Common myeloid progenitor, CD34-positive (primary cell): ENCODE measurements around the gene SLITRK4. TPM values are rescaled to one million over a fixed set of nuclear protein-coding genes. Genes with fewer than 3 reads are reported as not detected.
A peak's percentile ranks its signal among the peaks of the same experiment; 100 is the strongest.

ENCODE experiments used
- CTCF ChIA-PET: fragments of 350-600 bp; sonication (Branson Sonifier 250); formaldehyde crosslinking; loops from one replicate; lab custom pipeline; 2021; ENCODE audit warnings: antibody characterized with exemption; lab: Charles Lee
- POLR2A ChIA-PET: fragments of 350-600 bp; sonication (Branson Sonifier 250); formaldehyde crosslinking; loops from one replicate; lab custom pipeline; 2021; ENCODE audit warnings: antibody characterized with exemption; lab: Charles Lee
- DNase-seq, 3 donors: peaks; one replicate each; pipeline versions ENCODE4 v3.0.0 to v3.0.0-alpha.2; 2013
- H3K27ac ChIP-seq, 2 experiments: 1 replicate in 1 of 2; 2 replicates in 1 of 2; pipeline ENCODE4 v1.7.0; 2013; ENCODE audit warnings: inconsistent platforms in 2 of 2, low read length in 2 of 2, mild to moderate bottlenecking in 2 of 2, low read depth in 1 of 2, moderate library complexity in 1 of 2; ENCODE audit not compliant: severe bottlenecking in 2 of 2, insufficient read depth in 1 of 2, poor library complexity in 1 of 2
- H3K27me3 ChIP-seq, 5 experiments: replicated peaks in 2 of 5; 1 replicate in 3 of 5; 2 replicates in 2 of 5; pipeline versions ENCODE4 v1.6.1 to v1.7.0; 2013; ENCODE audit warnings: low read length in 4 of 5, mild to moderate bottlenecking in 2 of 5, moderate library complexity in 2 of 5, inconsistent platforms in 1 of 5; ENCODE audit not compliant: insufficient read depth in 5 of 5, control insufficient read depth in 4 of 5
- H3K36me3 ChIP-seq, 4 experiments: 1 replicate in 2 of 4; 2 replicates in 2 of 4; pipeline versions ENCODE4 v1.6.1 to v1.7.0; 2013; ENCODE audit warnings: low read length in 3 of 4, control low read depth in 1 of 4, mild to moderate bottlenecking in 1 of 4; ENCODE audit not compliant: control insufficient read depth in 4 of 4, insufficient read depth in 4 of 4
- H3K4me1 ChIP-seq, 4 experiments: 1 replicate in 3 of 4; 2 replicates in 1 of 4; pipeline versions ENCODE4 v1.6.1 to v1.7.1; 2013; ENCODE audit warnings: low read length in 3 of 4, mild to moderate bottlenecking in 3 of 4, control low read depth in 1 of 4, inconsistent platforms in 1 of 4, moderate library complexity in 1 of 4; ENCODE audit not compliant: control insufficient read depth in 4 of 4, insufficient read depth in 4 of 4; ENCODE audit errors: control extremely low read depth in 1 of 4
- H3K4me3 ChIP-seq, 7 experiments: 1 replicate in 4 of 7; 2 replicates in 3 of 7; pipeline versions ENCODE4 v1.5.1 to v1.7.0; 2013; ENCODE audit warnings: mild to moderate bottlenecking in 7 of 7, low read length in 6 of 7, moderate library complexity in 6 of 7, inconsistent platforms in 2 of 7, low read depth in 2 of 7, control low read depth in 1 of 7; ENCODE audit not compliant: insufficient read depth in 4 of 7, control insufficient read depth in 1 of 7; ENCODE audit errors: extremely low read depth in 1 of 7
- H3K9me3 ChIP-seq, 5 experiments: 1 replicate in 4 of 5; 2 replicates in 1 of 5; pipeline versions ENCODE4 v1.6.1 to v1.7.1; 2013; ENCODE audit warnings: low read length in 4 of 5, mild to moderate bottlenecking in 2 of 5, inconsistent platforms in 1 of 5, low read depth in 1 of 5, moderate library complexity in 1 of 5; ENCODE audit not compliant: control insufficient read depth in 4 of 5, insufficient read depth in 2 of 5; ENCODE audit errors: control extremely low read depth in 1 of 5
- WGBS: methylation state at CpG from one replicate; pipeline ENCODE4 v1.1.5; 2013; ENCODE audit not compliant: insufficient coverage; 5-methylcytosine and 5-hydroxymethylcytosine counted together
- polyA plus RNA-seq: library from polyadenylated mRNA; unstranded; fragments of 120-200 nt; gene quantifications from one replicate; pipeline ENCODE4 v1.2.1, GENCODE V29; 2013

The SLITRK4 gene, protein sequence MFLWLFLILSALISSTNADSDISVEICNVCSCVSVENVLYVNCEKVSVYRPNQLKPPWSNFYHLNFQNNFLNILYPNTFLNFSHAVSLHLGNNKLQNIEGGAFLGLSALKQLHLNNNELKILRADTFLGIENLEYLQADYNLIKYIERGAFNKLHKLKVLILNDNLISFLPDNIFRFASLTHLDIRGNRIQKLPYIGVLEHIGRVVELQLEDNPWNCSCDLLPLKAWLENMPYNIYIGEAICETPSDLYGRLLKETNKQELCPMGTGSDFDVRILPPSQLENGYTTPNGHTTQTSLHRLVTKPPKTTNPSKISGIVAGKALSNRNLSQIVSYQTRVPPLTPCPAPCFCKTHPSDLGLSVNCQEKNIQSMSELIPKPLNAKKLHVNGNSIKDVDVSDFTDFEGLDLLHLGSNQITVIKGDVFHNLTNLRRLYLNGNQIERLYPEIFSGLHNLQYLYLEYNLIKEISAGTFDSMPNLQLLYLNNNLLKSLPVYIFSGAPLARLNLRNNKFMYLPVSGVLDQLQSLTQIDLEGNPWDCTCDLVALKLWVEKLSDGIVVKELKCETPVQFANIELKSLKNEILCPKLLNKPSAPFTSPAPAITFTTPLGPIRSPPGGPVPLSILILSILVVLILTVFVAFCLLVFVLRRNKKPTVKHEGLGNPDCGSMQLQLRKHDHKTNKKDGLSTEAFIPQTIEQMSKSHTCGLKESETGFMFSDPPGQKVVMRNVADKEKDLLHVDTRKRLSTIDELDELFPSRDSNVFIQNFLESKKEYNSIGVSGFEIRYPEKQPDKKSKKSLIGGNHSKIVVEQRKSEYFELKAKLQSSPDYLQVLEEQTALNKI
- polyA plus RNA-seq = 2.4 TPM

DNA sequence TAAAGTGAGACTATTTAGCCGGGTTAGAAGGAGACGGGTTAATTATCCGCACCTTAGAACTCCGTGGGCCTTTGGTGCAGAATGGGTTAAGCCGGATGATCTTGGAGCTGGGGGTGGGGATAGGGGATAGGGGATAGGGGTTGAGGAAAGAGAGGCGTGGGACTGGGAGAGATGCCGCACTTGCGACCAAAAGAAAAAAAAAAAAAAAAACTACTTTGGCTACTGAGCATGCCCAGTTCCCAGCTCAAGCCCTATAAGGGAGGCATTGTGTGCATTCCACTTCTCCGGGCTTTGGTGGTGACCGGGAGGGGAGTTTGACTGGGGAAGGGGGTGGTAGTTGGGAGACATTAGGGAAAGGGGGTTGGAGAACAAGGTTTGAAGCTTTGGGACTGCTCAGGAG lies at the start of gene SLITRK4:
Gene SLITRK4, minus strand, starts transcription at position 187 of the 400 bp plus-strand sequence. CDS start 4,993 bp downstream, outside the sequence.
- H3K4me3 ChIP-seq = peak within 1 kb of the TSS in 6 of 7 experiments; percentile 34 to 75 (median 54)
- H3K27ac ChIP-seq = no peak within 1 kb of the TSS
- no peaks in the 10 kb centered on the region for H3K9me3 ChIP-seq
- peak in 1 of 3 donors; percentile 22 for DNase-seq
- CTCF ChIA-PET = no interaction called here
- H3K36me3 ChIP-seq = no peaks in the 10 kb centered on the region
- 36% methylated on average over 7 of the region's 10 CpGs for WGBS
- POLR2A ChIA-PET = no interaction called here
- peaks cover 4 to 36% (median 14%) of the 10 kb centered on the region in 4 experiments for H3K4me1 ChIP-seq
- H3K27me3 ChIP-seq = peaks cover 0 to 26% (median 0%) of the 10 kb centered on the region in 5 experiments

DNA sequence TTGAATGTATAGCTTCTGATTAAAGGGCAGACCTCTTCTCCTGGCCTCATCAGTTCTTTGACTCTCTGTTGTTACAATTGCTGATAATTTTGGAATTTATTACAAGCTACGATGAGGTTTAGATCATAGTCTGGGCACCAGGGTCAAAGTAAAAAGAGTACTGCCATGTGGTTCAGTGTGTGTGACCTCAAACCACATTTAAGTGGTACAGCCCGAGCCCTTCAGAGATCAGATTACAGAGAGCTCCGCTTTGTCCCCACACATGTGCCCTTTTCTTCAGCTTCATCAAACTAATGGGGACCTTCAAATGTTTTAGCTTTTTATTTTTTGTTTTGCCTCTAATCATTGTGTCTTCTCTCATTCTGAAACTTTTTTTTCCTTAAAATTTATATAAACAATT lies 47.6 kb upstream of the SLITRK4 start:
- Histone ChIP-seq H3K27me3 (no peaks in the 10 kb centered on the region), H3K4me3 (no peak overlapping the region), H3K4me1 (no peaks in the 10 kb centered on the region), H3K36me3 (no peaks in the 10 kb centered on the region), H3K27ac (no peak overlapping the region), H3K9me3 (no peaks in the 10 kb centered on the region)
- no peak for DNase-seq
- POLR2A ChIA-PET = no interaction called here
- WGBS = 88% methylated on average over 3 of the region's 3 CpGs
- CTCF ChIA-PET = no interaction called here

DNA sequence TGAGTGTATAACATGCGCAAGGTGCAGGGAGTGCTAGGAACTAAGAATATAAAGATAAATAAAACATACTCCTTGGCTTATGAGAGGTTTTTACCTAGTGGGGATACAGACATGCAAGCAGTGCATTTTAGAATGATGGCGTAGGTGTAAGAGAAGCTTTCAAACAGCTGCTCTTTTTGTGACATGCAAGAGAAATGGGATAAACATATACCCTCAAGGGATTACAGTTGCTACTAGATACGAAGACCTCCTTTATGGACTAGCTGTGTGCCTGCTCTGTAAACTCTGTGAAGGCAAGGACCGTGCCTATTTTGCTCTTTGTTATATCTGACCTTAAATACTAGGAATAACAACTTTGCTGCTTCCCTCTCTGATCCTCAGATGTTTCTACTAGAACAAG lies 39.0 kb upstream of the SLITRK4 start:
- Histone ChIP-seq H3K9me3 (no peaks in the 10 kb centered on the region), H3K4me3 (no peak overlapping the region), H3K4me1 (no peaks in the 10 kb centered on the region), H3K27me3 (no peaks in the 10 kb centered on the region), H3K27ac (no peak overlapping the region), H3K36me3 (no peaks in the 10 kb centered on the region)
- no peak for DNase-seq
- WGBS = 79% methylated on average over 2 of the region's 4 CpGs
- POLR2A ChIA-PET = no interaction called here
- CTCF ChIA-PET = no interaction called here

DNA sequence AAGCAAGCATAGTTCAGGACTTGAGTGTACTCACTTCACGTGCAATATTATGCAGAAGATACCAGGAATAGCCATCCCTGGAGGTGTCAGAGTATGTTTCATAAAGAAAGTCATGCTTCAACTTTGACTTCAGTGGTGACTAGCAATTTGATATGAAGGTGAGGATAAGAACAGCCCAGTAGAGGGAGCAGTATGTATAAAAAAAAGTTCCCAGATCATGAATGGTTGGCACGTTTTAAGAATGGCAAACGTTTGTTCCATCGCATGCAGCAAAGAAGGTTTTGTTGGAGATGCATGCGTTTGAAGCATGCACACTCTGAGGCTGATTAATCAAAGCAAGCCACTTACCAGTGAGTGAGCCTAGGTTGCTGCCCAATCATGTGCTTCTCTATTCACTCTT lies 33.5 kb upstream of the SLITRK4 start:
- 3% methylated on average over 4 of the region's 5 CpGs for WGBS
- Histone ChIP-seq H3K27me3 (no peaks in the 10 kb centered on the region), H3K4me1 (no peaks in the 10 kb centered on the region), H3K36me3 (no peaks in the 10 kb centered on the region), H3K27ac (no peak overlapping the region), H3K4me3 (no peak overlapping the region), H3K9me3 (no peaks in the 10 kb centered on the region)
- peak in 2 of 3 donors; percentile 21 to 26 for DNase-seq
- ChIA-PET POLR2A (no interaction called here), CTCF (interaction anchor here (0.7 kb wide), 1 partner anchor 1223 kb away, joined by 3 read pairs; no protein-coding TSS in a partner anchor)

DNA sequence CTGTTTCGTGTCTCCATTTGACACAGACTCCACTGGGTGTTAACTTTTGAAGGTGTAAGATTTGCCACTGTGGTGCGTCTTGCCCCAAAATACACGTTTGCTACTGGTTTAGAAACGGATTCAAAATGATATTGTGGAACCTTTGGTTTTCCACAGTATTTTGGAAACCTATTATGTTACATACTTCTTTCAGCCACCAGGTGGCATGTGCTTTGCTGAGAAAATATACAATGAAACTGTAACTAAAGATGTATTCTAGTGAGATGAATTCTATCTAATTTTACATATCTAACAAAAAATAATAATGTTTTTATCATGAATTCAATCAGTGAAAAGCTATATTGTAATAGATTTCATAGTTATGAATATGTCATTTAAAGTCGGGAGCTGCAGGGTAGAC lies 28.4 kb upstream of the SLITRK4 start:
- no peaks in the 10 kb centered on the region for H3K36me3 ChIP-seq
- H3K4me1 ChIP-seq = no peaks in the 10 kb centered on the region
- H3K4me3 ChIP-seq = no peak overlapping the region
- CTCF ChIA-PET = interaction anchor here (1.2 kb wide), 1 partner anchor 1518 kb away, joined by 3 read pairs; no protein-coding TSS in a partner anchor
- no peak overlapping the region for H3K27ac ChIP-seq
- DNase-seq = peak in 2 of 3 donors; percentile 24 to 30
- POLR2A ChIA-PET = no interaction called here
- 23% methylated on average over 3 of the region's 5 CpGs for WGBS
- H3K9me3 ChIP-seq = no peaks in the 10 kb centered on the region
- H3K27me3 ChIP-seq = no peaks in the 10 kb centered on the region

DNA sequence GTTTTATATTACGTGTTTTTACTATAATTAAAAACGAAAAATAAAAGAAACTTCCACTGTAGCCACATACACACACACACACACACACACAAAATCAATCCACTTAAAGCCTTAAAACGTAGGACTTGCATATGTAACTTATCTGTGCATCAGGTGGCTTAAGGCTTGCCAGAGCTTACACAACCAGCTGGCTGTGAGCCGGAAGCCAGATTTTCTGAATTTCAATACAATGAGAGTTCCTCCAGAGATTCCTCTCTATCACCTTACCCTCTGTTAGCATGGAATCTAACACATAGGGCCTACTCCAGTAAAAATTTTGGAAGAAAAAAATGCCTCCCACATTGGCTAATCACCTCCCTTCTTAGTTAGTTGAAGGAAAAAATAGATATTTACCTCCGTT lies 27.9 kb upstream of the SLITRK4 start:
- CTCF ChIA-PET = interaction anchor here (1.2 kb wide), 1 partner anchor 1519 kb away, joined by 3 read pairs; no protein-coding TSS in a partner anchor
- Histone ChIP-seq H3K27me3 (no peaks in the 10 kb centered on the region), H3K4me1 (no peaks in the 10 kb centered on the region), H3K4me3 (no peak overlapping the region), H3K27ac (no peak overlapping the region), H3K9me3 (no peaks in the 10 kb centered on the region), H3K36me3 (no peaks in the 10 kb centered on the region)
- 100% methylated on average over 1 of the region's 5 CpGs for WGBS
- no peak for DNase-seq
- POLR2A ChIA-PET = no interaction called here

DNA sequence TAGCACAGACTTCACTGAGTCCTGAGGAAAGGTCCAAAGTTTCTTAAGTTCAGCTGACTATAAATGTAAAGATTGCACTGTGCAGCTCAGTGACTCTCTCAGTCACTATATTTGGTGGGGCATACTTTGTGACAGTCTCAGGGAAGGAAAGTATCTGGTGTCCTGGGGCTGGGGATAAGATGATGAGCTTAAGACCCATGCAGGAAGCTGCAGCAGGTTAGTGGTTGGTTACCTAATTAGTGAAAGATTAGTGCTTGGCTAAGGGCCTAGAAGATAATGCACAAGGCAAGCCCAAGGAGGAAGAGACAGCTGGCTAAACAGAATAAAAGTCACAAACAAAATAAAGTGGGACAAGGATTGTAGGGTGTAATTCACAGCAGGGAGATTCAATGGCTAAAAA lies 25.4 kb upstream of the SLITRK4 start:
- H3K4me3 ChIP-seq = no peak overlapping the region
- H3K9me3 ChIP-seq = no peaks in the 10 kb centered on the region
- no peaks in the 10 kb centered on the region for H3K4me1 ChIP-seq
- ChIA-PET CTCF (no interaction called here), POLR2A (no interaction called here)
- H3K27me3 ChIP-seq = no peaks in the 10 kb centered on the region
- no peak overlapping the region for H3K27ac ChIP-seq
- DNase-seq = no peak
- no peaks in the 10 kb centered on the region for H3K36me3 ChIP-seq
